CMK (cell line): ENCODE data around the gene AGO3.

Experiments
- DNase-seq: peaks from one replicate; pipeline ENCODE4 v3.0.0-alpha.2; 2010; ENCODE audit warnings: low read depth

AGO3 gene

GRCh38 chr1:36096500-36097432, 165.9 kb downstream of the AGO3 start:
- DNase-seq: no peak

- DNase-seq: no peak
These were observed 167.0 kb downstream of the AGO3 start for GRCh38 chr1:36097693-36098585.

DNA sequence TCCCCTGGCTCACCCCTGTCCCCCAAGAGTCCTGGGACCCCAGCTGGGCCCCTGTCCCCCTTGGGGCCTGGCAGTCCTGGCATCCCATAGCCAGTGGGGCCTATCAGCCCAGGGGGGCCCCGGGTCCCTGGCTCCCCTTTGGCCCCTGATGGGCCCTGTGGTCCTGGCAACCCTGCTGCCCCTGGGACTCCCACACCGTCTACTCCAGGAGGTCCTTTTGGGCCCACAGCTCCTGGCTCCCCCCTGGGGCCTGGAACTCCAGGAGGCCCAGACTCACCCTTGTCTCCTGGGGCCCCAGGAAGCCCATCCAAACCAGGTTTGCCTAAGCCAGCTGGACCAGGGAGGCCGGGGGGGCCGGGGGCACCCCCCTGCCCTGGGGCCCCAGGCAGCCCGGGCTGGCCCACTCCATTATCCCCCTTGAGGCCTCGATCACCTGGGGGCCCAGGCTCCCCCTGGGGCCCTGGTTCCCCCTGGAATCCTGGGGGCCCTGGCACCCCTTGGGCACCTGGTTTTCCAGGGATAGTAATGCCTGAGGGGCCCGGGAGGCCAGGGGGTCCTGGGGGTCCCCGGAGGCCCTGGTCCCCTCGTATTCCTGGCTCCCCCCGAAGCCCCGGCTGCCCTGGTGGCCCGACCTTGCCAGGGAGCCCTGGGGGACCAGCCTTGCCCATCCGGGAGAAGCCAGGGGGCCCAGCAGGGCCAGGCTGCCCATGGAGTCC, 167.9 kb downstream of the AGO3 start:
- no peak for DNase-seq

DNA sequence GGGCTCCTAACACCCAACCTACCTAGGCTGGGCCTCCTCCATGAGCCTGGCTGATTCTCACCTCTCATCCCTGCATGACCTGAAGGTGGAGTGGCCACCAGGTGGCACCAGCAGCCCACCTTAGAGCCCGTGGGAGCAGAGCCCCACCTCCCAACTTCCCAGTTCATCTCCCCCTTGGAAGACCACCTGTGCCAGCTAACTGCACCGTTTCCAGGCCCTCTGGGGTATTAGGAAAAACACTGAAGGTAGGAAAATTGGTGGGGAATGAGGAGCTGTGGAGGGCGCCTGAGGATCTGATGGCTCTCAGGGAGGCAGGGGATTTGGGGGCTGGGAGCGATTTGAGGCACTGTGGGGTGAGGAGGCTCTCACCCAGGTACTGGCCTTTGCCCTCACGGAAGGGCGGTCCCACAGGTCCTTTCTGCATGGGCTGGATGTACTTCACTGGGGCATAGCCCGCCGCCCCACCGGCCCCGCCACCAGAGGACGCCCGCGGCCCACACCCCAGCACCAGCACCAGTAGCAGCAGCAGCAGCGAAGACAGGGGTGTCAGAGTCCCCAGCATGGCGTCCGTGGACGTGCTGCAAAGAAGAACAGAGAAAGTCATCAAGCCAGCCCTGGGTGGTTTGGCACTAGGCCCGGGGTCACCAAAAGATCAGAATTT, 168.9 kb downstream of the AGO3 start:
- DNase-seq: peak; percentile 56

DNA sequence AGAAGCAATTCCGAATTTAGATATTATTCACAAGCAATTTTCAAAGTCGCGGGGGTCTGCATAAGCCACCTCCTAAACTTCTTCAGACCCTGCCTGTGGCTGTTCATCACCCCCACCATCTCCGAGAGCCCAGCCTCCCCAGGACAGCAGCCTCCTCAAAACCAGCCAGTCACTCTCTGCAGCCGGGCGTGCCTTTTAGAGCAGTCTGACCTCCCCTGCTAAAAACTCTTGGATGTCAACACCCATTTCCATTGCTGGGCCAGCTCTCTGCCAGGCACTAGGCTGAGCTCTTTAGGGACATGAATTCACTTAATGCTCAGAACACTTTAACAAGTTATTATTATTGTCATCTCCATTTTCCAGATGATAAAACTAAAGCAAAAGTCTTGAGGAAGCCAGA, 169.5 kb downstream of the AGO3 start:
- DNase-seq: no peak

GRCh38 chr1:36101546-36101945, 170.6 kb downstream of the AGO3 start:
- no peak for DNase-seq

DNA sequence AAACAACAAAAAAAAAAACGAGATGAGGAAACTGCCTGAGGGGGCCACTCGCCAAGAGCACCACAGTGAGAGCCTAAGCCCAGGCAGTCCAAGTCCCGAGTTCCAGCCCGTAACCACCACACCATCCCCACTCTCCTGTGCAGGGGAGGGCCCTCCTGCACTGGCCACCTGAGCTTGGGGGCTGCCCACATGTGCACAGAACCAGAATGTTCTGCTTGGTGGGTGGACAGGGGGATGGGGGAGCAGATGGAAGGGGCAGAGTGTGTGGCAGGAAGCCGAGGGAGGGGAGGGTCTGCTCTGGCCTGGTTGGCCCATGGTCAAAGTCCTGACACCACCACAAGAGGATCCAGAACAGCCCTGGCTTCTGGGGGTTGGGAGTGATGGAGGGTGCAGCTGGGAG, 175.4 kb downstream of the AGO3 start:
- no peak for DNase-seq

GRCh38 chr1:36107394-36107793, 176.5 kb downstream of the AGO3 start:
- no peak for DNase-seq

GRCh38 chr1:36108314-36108713, 177.4 kb downstream of the AGO3 start:
- DNase-seq: no peak

DNA sequence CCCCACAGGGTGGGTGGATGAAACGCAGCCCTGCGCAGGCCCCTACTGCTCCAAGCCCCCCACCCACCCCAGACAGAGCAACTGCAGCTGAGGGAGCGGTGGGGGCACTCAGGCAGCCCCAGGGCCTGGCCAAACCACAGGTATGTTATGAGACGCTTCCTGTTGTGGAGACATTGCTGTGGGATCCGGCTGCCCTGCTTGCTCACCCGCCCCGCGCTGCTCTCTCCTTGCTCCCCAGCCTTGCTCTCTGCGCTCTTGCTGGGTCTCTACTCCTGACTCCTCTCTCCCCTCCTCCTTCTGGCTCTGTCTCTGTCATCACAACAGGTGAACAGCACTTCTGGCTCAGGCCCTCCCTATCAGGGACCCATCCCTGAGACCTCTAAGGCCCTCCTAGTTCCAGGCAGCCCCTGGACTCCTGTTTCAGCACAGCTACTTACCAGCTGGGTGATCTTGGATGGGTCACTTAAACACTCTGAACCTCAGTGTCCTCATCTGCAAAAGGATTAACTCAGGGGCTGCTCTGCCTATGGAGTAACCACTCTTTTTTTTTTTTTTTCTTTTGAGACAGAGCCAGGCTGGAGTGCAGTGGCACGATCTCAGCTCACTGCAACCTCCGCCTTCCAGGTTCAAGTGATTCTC, 178.3 kb downstream of the AGO3 start:
- no peak for DNase-seq

GRCh38 chr1:36111151-36111550, 180.2 kb downstream of the AGO3 start:
- DNase-seq: no peak

DNA sequence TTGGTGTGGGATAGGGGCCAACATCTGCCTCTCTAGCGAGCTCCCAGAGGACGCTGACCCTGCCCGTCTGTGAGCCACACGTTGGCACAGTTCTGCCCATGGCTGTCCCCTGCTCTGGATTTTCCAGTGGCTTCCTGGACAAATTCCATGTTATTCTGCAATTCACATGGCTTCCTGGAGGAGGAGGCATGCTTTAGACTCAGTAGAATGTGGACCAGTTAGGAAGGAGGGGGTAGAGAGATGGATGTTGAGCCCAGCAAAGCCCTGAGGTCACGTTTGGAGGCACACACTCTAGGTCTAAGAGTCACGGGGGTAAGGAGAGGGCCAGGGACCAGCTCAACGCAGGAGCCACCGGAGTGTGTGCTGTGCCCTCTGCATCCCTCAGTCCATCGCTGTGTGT, 181.9 kb downstream of the AGO3 start:
- no peak for DNase-seq

DNA sequence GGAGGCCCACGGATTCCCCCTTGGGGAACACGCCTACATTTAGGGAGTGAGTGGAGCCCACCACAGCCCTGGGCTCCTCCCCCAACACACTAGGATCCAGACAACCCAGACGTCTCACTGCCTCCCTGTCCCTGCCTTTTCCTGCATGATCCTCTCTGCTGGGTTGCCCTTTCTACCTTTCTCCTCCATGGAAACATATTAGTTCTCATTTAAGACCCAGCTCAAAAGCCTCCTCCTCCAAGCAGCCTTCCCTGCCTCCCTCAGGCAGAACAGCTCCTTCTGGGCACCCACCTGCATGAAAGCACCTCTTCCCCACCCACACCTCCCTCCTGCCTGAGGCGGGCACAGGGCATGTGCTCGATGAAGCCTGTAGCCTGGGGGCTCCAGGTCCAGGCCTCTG, 183.5 kb downstream of the AGO3 start:
- no peak for DNase-seq

DNA sequence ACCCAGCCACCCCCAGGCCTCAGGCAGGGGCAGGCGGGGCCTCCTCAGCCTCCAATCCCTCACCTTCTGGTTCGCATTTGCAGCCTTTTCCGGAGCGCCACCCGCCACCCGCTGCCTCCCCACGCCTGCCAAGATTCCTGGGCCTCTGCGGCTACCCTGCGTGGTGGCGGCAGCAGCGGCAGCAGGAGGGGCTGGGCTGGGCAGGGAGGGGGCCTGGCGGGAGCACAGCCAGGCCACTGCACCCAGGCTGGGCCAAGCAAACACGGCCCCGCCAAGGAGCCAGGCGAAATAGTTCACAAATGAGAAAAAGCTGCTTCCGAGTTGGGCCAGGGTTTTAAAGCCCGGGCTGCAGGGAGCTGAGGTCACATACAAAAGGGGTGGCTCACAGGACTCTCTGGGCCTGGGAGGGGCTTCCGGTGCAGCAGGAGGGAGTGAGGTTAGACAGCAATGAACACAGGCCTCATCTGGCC, 184.3 kb downstream of the AGO3 start:
- no peak for DNase-seq

DNA sequence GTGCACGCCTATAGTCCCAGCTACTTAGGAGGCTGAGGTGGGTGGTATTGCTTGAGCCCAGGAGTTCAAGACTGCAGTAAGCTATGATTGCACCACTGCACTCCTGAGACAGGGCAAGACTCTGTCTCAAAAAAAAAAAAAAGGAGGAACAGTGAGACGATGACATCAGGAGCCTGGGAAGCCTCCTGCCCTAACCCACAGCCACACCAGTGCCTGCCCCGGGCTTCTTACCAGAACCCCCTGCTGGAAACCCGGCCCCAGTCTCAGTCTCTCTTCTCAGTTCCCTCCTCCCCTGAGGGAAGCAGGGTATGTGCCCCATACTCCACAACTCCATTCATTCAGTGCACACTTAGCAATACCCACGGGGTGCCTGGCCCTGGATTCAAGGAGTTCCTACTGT, 185.0 kb downstream of the AGO3 start:
- DNase-seq: no peak

DNA sequence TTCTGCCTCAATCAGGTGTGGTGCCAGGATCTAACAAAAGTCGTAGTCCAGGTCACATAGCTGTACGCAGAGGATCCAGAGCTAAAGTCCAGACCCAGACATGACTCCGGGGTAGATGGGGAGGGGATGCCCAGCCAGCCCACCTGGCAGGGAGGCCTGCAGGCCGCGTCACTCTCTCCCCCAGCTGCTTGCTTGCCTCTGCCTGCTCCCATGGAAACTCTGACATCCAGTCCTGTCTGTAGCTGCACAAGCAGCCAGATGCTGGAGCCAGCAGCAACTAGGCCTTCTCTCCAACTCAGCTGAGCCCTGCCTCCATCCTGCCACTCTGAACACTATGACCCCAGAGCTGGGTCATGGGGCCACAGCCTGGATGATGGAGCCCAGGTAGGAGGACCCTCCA, 186.0 kb downstream of the AGO3 start:
- DNase-seq: no peak

- no peak for DNase-seq
These were observed 187.7 kb downstream of the AGO3 start for GRCh38 chr1:36118447-36119204.

DNA sequence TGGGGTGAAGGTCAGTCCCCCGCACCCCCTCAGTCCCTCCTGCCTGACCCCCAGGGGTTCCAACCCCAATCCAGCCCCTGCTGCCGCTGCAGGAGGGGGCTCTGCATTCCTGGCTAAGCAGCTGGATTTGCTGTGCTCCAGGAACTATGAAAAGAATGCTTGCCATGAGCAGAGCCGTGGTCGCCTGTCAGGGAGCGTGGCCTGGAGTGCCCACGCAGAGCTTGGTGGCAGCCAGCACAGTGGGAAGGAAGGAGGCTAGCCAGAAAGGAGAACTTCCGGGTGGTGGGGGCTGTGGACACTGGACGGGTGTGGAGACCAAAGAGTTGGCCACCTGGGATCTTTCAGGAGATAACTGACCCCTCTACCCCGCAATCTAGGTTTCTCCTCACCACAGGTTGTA, 188.6 kb downstream of the AGO3 start:
- DNase-seq: no peak
